Type B pancreatic cell (in vitro differentiated cells): Measurements from ENCODE around the gene REL. TPM values are rescaled to one million over a fixed set of nuclear protein-coding genes. Genes with fewer than 3 reads are reported as not detected.

Source experiments
- DNase-seq: peaks from one replicate; pipeline ENCODE4 v3.0.0; 2021; ENCODE audit warnings: mixed read lengths; ENCODE audit not compliant: unreplicated experiment; ENCODE audit errors: extremely low spot score
- H3K27ac Mint-ChIP-seq: 2 replicates; pipeline ENCODE4 v1.8.0; 2021; ENCODE audit warnings: mild to moderate bottlenecking, mixed read lengths
- H3K27me3 Mint-ChIP-seq: 2 replicates; pipeline ENCODE4 v1.8.0; 2021; ENCODE audit warnings: mixed read lengths
- H3K36me3 Mint-ChIP-seq: 2 replicates; pipeline ENCODE4 v1.8.0; 2021; ENCODE audit warnings: mixed read lengths
- H3K4me1 Mint-ChIP-seq: one replicate; pipeline ENCODE4 v1.8.0; 2021; ENCODE audit warnings: mixed read lengths; ENCODE audit not compliant: unreplicated experiment
- H3K4me3 Mint-ChIP-seq: 2 replicates; pipeline ENCODE4 v1.8.0; 2021; ENCODE audit warnings: mild to moderate bottlenecking, mixed read lengths
- H3K9me3 Mint-ChIP-seq: 2 replicates; pipeline ENCODE4 v1.8.0; 2021; ENCODE audit warnings: mixed read lengths
- total RNA-seq: library from RNA; stranded (reverse); gene quantifications from 2 replicates; pipeline ENCODE4 v1.2.1, GENCODE V29; 2021; ENCODE audit warnings: low replicate concordance
- TF ChIP-seq, protein P1 (sequence below): fragments of 200-600 bp; sonication (generic); conservative IDR thresholded peaks from 2 replicates; pipeline ENCODE4 v1.5.0; 2021; ENCODE audit warnings: antibody characterized with exemption, mild to moderate bottlenecking

The REL gene
- total RNA-seq, 1 donor from 2014 or later: 11.3 TPM

DNA sequence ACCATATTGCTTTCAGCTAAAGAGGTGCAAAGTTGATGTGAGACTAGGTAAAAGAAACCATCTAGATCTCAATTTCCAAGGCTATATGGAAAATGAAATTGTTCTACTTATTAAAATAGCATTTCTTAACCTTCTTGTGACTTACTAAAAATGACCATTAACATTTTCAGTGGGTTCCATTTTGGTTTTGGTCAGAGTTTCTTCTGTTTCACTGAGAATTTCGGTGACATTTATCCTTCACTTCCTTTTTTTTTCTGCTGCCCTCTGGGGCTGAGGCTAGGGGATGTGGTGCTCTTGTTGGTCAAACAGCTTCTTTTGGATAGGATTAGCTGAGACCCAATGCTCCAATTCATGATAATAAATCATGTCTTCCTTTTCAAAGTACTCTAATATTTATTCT lies 44.3 kb upstream of the REL start:
- no peak overlapping the region for H3K27ac Mint-ChIP-seq
- H3K4me3 Mint-ChIP-seq: no peak overlapping the region
- H3K27me3 Mint-ChIP-seq: peaks cover 10% of the 10 kb centered on the region
- DNase-seq: no peak
- no peaks in the 10 kb centered on the region for H3K9me3 Mint-ChIP-seq
- no peaks in the 10 kb centered on the region for H3K36me3 Mint-ChIP-seq
- TF ChIP-seq, protein P1, sequence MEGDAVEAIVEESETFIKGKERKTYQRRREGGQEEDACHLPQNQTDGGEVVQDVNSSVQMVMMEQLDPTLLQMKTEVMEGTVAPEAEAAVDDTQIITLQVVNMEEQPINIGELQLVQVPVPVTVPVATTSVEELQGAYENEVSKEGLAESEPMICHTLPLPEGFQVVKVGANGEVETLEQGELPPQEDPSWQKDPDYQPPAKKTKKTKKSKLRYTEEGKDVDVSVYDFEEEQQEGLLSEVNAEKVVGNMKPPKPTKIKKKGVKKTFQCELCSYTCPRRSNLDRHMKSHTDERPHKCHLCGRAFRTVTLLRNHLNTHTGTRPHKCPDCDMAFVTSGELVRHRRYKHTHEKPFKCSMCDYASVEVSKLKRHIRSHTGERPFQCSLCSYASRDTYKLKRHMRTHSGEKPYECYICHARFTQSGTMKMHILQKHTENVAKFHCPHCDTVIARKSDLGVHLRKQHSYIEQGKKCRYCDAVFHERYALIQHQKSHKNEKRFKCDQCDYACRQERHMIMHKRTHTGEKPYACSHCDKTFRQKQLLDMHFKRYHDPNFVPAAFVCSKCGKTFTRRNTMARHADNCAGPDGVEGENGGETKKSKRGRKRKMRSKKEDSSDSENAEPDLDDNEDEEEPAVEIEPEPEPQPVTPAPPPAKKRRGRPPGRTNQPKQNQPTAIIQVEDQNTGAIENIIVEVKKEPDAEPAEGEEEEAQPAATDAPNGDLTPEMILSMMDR: no peak
- H3K4me1 Mint-ChIP-seq: peaks cover 4% of the 10 kb centered on the region

DNA sequence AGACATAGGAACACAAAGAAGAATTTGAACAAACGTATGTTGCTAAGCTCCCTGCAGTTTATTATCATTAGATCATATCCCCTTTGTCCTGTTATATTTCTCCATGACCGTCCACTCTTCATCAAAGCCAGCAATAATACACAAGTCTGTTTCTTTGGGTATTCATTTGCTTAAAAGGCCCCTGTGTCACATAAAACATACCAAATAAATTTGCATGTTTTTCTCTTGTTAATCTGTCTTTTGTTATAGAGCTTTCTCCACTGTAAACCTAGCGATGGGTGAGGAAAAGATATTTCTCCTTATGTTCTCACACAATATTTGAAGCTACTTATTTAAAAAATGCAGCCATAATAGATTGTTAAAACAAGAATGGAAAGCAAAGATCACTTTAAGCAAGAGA lies 42.9 kb upstream of the REL start:
- Mint-ChIP-seq H3K27ac (no peak overlapping the region), H3K4me3 (no peak overlapping the region), H3K4me1 (peaks cover 4% of the 10 kb centered on the region), H3K27me3 (peaks cover 10% of the 10 kb centered on the region), H3K9me3 (no peaks in the 10 kb centered on the region), H3K36me3 (no peaks in the 10 kb centered on the region)
- TF ChIP-seq, protein P1: no peak
- no peak for DNase-seq

GRCh38 chr2:60839126-60839813 lies 42.1 kb upstream of the REL start:
- Mint-ChIP-seq H3K27me3 (peaks cover 10% of the 10 kb centered on the region), H3K4me3 (no peak overlapping the region), H3K9me3 (peaks cover 4% of the 10 kb centered on the region)

DNA sequence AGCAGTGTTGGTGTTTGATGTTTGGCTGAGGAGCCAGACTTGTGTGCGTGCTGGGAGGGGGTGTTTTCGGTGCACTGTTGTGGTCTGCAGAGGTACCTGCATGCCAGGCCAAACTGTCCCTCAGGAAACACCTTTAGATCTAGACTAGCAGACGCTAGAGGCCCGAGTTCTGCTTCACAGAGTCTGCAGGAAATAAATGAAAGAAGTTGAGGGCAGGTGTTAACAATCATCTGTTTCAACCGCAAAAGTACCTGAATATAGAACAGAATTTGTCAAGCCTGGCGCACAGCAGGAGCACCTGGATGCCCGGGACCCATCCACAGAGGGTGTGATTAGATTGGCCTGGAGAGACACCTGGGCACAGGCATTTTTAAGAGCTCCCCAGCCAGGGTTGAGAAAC lies 40.5 kb upstream of the REL start:
- no peak for DNase-seq
- H3K9me3 Mint-ChIP-seq: peaks cover 4% of the 10 kb centered on the region
- H3K27ac Mint-ChIP-seq: no peak overlapping the region
- no peak overlapping the region for H3K4me3 Mint-ChIP-seq
- TF ChIP-seq, protein P1: no peak
- H3K36me3 Mint-ChIP-seq: no peaks in the 10 kb centered on the region
- H3K4me1 Mint-ChIP-seq: peaks cover 4% of the 10 kb centered on the region
- H3K27me3 Mint-ChIP-seq: peaks cover 5% of the 10 kb centered on the region

More at GRCh38 chr2:60839126-60839813, 42.1 kb upstream of the REL start:
- Mint-ChIP-seq H3K4me1 (peaks cover 4% of the 10 kb centered on the region), H3K36me3 (no peaks in the 10 kb centered on the region), H3K27ac (no peak overlapping the region)
- TF ChIP-seq, protein P1: no peak
- no peak for DNase-seq

GRCh38 chr2:60843006-60843405 lies 38.4 kb upstream of the REL start:
- Mint-ChIP-seq H3K4me3 (no peak overlapping the region), H3K4me1 (peaks cover 4% of the 10 kb centered on the region), H3K9me3 (peaks cover 4% of the 10 kb centered on the region), H3K36me3 (no peaks in the 10 kb centered on the region), H3K27me3 (no peaks in the 10 kb centered on the region), H3K27ac (no peak overlapping the region)
- DNase-seq: no peak
- TF ChIP-seq, protein P1: no peak
